GM21390 (cell line): ENCODE measurements around the gene PARL.

Experiments
- ATAC-seq: cut with Tn5 transposase; IDR thresholded peaks from one replicate; pipeline ENCODE4 v1.9.1; 2021; ENCODE audit not compliant: unreplicated experiment

PARL gene

GRCh38 chr3:183818706-183819624 is 65.7 kb downstream of the PARL start:
- no peak for ATAC-seq

DNA sequence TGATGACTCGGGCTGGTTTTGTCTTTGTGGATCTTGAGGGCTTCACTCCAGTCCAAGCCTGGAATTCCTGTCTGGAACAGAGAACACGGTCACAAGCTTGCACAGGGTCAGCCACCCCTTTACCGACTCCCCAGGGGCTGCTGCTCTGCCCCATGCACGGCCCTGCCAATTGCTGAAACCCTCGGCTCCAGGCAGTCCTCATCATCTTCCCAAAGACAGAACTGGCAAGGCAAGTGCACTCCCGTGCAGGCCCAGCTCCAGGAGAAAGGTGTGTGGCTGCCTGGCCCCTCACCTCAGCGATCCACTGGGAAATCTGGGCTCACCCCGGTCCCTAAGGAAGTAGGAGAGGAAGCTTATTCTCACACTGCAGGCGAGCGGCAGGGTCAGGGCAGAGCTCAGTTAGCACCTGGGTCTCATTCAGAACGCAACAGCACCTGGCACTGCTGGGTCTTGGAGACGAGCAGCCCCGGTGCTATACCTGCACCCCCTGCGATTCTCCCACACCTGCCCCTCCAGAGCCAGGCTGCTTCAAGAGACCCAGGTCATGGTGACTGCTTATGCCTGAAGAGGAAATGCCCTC is 66.5 kb downstream of the PARL start:
- no peak for ATAC-seq

DNA sequence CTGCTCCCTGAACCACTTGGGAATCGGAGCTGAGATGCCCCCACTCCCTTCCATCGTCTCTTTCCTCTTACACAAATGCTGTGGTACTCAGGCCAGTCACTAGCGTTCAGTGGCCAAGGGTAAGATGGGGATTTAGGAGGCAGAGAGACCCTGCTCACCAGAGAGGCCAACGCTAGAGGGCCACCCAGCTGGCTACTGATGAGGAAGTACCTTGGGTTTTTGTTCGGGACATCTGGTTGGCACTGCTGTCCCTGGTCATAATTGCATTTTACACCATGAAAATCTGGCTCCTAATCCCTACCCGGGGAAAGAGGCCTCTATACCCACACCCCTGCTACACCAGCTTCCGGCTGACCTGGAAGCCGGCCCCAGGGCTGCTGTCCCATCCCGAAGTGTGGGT is 67.0 kb downstream of the PARL start:
- no peak for ATAC-seq

DNA sequence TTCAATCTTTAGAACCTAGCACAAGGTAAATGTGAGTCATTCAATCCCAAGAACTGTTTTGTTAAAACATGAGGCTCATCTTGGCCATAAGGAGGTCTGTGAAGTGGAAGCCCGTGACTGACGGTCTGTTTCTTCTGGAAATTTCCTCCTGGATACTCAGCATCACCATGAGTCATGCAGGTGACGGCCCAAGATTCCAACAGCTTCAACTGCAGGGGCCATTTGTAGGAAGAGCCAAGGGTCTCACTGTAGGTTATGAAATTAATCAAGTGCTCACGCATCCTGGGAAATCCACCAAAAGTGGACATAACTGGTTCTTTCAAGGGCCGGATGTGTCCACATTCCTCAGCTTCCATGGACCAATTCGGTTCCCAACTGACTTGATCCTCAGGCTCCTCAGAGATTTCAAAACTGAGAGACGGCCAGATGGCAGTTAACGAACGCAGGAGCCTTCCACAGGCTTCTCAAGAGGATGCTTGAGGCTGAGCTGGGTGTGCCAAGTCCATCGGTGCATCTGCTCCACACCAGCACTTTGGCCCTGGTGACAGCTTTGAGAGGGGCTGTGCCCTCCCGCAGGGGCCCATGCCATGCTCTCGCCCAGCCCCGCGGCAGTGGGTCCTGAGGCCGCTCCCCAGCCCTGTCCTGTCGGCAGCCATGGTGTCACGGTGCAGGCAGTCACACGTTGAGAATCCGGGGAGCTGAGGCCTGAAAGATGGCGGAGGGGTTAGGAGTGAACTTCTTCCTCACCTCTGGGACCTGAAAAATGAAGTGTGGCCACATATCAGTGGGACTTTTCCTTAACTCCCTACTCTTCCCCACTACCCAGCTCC is 67.8 kb downstream of the PARL start:
- ATAC-seq: no peak

GRCh38 chr3:183815951-183816475 is 68.7 kb downstream of the PARL start:
- no peak for ATAC-seq

DNA sequence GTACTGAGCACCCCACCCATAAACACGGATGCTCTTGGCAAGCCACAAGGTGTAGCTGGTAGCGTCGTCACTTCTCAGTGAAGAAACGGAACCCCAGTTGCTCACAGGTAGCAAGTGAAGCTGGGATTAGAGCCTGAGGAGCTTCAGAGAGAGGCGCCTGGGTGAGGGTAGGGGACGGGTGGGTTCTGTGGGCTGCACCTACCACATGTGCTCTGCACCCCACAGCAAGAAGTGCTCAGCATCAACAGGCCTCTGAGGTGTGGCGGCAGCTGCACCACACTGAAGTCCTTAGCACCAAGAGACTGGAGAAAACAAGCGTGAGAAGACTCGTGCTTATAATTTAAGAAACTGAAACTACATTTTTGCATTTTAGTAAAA is 69.1 kb downstream of the PARL start:
- ATAC-seq: no peak

DNA sequence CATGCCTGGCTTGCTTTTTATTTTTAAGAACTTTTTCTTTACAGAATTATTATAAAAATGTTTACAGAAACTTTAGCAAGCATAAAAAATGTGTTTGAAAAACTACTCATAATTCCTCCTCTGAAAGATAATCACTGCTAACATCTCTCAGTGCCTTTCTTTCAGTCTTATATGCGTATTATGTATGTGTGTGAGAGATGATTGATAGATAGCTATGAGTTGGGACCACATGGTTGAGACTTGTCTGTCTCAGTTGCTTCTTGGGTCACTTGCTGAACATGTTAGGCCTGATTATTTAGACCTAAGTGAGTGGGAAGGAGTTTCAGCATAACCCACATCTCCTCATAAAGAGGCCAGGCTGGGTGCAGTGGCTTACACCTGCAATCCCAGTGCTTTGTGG is 70.4 kb downstream of the PARL start:
- ATAC-seq: no peak

GRCh38 chr3:183812761-183813445 is 71.8 kb downstream of the PARL start:
- ATAC-seq: no peak

DNA sequence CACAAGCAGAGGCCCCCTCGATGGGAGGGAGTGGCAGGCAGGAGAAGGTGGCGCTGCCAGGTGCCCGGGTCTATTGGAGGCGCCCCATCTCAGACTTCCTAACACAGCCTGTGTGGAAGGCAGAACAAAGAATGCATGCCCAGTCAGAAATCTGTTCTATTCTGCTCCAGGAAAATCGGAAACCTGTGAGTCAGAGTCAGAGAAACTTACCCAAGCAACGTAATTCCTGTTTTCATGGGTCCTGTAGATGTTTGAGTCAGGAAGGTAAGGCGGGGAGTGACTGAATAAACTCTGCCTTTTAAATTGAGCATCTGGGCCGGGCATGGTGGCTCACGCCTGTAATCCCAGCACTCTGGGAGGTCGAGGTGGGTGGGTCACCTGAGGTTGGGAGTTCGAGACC is 73.0 kb downstream of the PARL start:
- ATAC-seq: no peak

DNA sequence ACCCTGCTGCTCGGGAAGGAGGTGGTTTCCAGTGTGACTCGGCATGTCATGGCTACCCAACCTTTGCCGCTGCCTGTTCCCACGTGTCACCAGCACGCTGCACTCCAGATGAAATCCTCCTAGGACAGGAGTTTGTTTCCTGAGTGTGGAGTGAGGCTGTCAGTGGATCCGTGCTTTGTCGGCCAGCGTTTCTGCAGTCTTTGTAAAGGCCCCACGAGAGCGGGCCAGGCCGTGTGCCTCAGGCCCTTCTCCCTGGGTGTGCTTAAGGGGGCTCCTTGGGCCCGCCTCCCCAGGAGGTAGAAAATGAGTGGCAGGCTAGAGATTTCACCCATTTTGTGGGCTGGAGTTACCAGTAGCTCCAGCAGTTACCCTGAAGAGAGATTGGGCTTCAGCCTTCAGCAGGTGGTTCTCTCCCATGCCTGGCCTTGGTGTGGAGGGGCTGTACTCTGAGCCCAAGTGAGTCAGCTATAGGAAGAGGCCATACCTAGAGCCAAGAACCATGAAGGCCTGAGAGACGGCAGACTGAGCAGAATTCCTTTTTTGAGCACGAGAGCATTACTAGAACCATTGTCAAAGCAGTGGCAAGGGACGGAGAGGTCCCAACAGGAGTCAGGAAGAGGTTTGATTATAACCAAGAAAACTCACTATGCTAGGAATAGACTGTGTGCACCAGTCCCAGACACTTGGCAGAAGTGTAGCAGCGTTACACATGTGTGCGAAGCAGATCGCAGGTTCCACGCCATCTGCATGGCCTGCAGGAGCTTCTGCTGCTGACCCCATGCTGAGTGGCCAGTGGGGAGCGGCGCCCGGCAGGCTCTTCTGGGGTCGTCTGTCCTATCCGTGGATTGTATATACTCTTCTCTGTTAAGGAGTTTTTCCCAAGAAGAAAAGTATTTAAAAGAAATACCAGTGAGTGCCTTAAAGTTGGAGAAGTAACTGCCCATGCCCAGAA is 73.8 kb downstream of the PARL start:
- ATAC-seq: no peak

DNA sequence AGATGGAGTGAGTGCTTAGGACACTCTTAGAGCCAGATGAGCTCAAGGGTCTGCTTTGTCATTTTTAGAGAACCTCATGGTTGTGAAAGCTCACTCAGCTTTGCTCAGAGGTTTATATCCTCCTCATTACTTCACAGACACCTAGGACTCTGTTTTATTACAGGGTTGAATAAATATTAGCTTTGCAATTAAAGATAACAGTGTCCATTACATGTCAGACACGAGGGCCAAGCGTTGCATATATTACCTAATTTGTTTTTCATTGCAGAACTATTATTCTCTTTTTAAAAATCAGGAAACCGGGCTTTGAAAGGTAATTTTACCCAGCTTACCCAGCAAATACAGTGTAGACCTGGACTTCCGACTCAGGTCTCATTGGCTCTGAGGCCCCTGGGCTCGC is 75.4 kb downstream of the PARL start:
- ATAC-seq: no peak

DNA sequence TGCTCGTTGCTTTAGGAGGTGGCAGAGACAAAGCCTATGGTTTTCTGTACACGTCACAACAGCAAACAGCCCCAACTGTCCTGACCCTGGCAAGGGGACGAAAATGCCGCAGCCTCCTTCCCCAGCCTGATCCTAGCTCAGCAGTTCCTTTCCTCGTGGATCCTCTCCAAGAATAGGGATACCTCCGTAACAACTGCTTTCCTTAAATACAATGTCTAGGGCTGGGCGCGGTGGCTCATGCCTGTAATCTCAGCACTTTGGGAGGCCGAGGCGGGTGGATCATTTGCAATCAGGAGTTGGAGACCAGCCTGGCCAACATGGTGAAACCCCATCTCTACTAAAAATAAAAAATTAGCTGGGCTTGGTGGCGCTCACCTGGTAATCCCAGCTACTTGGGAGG is 76.3 kb downstream of the PARL start:
- no peak for ATAC-seq

DNA sequence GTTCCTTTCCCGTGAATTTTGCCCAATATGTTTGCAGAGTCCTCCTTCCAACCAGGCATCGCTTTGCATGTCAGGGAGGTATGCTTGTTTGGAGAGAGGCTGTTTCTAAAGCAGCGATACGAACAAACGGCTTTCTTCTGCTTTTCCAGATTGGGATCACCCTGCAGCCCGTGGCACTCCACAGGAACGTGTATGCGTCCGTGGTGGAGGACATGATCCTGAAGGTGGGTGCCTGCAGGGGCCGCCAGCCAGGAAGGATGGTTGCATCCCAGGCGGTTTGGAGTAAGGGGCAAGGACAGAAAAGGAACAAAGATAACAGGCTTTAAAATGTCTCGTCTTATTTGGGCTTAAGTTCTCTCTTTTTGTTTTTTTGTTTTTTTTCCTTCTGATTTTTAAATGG is 76.8 kb downstream of the PARL start:
- no peak for ATAC-seq

- no peak for ATAC-seq
Measured at GRCh38 chr3:183807209-183807728, 77.4 kb downstream of the PARL start.

DNA sequence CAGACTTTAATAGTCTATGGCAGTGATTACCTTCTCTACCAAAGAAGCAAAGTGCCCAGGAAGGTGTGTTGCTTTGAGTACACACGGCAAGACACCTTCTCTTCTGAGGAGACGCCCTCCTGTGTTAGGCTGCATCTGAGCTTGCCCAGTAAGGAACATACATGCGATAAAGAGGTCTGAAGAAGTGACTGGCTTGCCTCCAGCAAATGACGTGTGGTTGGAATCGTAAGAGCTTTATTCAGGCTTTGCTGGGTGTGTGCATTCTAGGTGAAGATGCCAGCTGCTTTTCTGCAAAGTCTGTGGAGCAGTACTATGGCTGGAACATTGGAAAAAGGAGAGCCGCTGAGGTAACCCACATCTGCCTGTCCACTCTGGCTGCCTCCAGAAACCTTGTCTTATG is 81.7 kb downstream of the PARL start:
- ATAC-seq: no peak

- no peak for ATAC-seq
Measured at GRCh38 chr3:183801601-183802000, 83.1 kb downstream of the PARL start.

DNA sequence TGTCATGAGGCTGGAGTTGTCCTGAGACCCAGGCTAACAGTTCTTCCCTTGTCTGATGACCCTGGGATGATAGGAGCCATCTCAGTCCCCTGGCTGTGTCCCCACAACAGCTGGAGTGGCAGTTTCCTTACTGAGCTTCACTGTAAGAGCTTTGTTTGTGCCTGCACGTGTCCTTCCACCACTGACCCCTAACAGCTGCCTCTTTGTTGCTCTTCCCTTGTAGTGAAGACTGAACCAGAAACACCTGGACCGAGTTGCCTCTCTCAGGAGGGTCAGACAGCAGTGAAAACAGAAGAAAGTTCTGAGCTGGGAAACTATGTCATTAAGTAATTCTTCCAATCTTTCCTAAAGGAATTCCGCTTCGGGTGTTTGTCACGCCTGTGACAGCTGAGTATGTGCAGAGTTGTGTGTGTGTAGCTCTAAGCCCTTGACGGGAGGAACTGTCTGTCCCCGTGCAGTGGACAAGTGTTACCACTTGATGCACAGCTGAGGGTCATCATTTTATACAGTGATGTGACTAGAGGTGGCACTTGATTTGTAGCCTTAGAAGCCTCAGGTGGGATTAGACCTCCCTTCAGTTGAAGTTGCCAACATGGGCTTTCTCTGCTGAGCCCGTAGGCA is 84.3 kb downstream of the PARL start:
- no peak for ATAC-seq

DNA sequence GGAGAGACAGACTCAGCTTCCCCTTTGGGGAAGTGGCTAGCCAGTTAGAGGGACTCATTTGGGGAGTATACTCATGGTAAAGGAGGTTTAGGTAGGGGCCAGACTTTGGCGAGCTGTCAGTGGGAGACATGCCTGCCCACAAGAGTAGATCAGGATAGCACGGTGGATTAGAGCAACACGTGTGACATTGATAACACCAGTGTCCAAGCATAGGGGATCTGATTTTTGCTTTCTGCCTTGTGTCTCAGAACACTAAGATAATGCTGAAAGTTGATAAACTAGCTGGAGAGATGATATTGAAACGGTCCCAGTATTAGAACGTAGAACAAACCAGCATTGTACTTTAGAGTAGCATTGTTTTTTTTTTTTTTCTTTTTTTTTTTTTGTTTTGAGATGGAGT is 85.2 kb downstream of the PARL start:
- no peak for ATAC-seq

DNA sequence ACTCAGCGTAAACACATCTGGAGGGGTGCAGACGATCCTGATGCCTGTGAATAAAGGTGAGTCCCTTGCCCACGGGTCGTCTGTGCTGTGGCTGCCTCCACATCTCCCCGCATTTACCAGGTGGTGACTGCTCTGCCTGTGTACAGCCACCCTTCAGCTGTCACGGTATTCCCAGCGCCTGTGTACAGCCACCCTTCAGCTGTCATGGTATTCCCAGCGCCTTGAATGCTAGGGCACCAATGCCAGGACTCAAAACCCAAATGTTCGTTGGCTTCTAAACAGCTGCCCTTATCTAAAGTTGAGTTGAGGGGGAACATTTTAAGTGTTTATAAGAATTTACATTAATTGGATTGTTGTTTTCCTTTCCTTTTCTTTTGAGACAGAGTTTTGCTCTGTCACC is 86.7 kb downstream of the PARL start:
- no peak for ATAC-seq
